NCI-H128 (cell line): Measurements from ENCODE around the gene TRNP1.
A peak's percentile ranks its signal among the peaks of the same experiment; 100 is the strongest.

Experiments
- DNase-seq: peaks from one replicate; lab custom pipeline; 2025; ENCODE audit not compliant: unreplicated experiment; lab: John Stamatoyannopoulos, UW

Gene TRNP1

DNA sequence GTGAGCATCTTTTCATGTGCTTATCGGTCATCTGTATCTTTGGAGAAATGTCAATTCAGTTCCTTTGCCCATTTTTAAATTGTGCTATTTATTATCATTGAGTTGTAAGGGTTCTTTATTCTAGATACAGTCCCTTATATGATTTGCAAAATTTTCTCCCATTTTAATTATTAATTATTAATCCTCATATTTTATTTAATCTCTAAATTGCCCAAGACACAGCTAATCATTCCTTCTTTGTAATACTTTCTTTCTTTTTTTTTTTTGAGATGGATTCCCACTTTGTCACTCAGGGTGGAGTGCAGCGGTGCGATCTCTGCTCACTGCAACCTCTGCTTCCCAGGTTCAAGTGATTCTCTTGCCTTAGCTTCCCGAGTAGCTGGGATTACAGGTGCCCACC lies 32.2 kb downstream of the TRNP1 start:
- no peak for DNase-seq

DNA sequence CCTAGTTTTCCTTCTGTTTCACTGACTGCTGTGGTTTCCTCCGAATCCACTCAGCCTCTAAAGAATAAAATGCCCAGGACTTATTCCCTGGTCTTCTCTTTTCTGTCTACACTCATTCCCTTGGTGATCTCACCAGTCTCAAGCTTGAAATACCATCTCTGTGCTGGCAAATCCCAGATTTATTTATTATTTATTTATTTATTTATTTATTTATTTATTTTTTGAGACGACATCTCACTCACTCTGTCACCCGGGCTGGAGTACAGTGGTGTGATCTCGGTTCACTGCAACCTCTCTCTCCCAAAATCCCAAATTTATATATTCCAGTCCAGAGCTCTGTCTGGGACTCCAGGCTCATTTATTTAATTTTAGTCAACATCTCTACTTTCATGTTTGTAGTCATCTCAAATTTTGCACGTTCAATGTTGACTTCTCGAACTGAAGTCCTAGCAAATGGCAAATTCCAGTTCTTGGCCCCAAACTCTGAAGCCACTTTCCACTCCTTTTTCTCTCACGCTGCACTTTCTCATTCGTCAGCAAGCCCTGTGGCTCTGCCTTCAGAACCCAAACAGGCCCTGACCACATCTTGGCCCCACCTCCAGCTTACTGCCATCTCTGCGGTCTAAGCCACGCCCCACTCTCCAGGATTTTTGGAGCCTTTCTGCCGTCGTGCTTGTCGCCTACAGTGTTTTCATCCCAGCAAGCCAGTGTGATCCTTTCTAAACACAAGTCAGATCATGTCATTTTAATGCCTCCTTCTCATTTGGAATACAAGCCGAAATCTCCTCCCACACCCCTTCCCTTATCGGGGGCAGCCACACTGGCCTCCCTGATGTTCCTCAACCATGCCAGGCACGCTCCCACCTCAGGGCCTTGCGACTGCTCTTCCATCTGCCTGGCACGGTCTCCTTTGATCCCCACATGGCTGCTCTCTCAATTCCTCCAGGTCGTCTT lies 33.4 kb downstream of the TRNP1 start:
- no peak for DNase-seq

GRCh38 chr1:27027575-27028250 lies 34.2 kb downstream of the TRNP1 start:
- no peak for DNase-seq

DNA sequence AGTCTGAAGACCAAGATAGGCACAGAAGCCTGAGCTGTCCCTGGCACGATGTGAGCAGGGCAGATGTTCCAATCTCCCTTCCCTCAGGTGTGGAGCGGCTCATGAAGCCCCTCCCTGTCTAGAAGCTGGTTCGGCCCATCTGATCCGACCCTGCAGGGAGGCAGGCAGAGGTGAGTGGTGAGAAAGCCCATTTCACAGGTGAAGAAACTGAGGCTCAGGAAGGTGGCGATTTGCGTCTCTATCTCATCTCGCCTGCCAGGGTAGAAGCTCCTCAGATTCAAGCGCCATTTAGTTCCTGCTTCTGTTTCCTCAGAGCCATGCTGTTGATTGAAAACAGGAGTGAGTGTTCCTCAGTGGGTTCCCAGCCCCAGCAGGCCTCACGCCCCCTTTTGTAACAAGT lies 36.0 kb downstream of the TRNP1 start:
- DNase-seq: no peak

- DNase-seq: no peak
Measured at GRCh38 chr1:27031235-27032118, 38.0 kb downstream of the TRNP1 start.

DNA sequence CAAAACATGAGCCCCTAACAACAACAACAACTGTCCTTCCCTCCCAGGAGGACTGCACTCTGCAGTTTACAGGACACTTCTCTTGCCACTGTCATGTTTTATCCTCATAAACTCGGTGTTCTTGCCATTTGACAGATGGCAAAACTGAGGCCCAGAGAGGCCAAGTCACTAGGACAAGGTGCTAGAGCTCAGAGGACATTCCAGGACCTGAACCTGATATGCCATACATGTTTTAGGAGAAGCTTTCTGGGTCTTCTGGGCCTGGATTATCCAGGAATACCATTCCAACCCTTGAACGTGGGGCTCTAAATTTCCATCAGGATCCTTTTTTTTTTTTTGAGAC lies 38.6 kb downstream of the TRNP1 start:
- DNase-seq: no peak

DNA sequence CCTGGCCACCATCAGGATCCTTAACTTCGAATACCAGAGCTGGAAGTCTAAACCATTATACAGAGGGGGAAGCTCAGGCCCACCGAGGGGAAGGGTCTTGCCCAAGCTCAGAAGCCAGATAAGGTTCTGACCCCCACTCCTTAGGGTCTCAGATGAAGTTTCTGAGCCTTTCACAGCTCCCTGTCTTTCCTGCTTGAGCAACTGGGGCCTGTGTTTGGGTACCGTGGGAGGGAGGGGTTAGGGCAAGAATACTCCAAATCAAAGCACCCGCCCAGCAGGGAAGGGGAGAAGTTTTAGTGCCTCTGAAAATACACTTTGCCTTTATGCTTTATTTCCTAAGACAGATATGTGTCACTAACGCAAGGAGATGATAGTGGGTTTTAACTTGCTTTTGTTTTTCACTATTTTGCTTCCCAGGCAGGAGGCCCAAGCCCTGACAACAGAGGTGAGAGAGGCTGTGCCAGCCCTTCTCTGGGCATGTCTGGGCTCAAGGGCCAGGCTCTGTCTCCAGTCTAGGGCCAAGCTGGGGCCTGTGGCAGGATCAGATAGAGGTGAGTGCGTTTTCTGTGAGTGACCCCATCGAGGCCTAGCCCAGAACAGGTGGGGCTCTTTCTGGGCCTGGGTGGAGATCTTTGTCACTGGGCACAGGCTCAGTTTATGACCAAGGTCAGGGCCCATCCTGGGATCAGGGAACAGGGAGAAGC lies 39.7 kb downstream of the TRNP1 start:
- DNase-seq: no peak

DNA sequence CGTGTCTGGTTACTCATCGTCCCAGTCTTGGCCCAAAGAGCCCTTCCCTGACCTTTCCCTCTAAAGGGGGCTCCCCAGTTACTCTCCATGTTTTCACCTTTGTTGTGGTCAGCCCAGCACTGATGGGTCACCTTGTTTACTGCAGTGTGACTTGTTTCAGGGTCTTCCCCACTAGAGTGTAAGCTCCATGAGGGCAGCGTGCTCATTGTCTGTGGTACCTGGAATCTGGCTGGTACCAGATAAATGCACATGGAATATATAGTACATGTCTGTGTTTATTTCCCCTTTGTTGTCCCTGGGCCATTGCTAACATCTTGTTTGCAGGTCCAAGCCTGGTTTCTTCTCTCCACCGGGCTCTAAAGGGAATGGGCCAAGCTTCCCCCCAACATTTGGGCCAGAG lies 41.9 kb downstream of the TRNP1 start:
- no peak for DNase-seq

DNA sequence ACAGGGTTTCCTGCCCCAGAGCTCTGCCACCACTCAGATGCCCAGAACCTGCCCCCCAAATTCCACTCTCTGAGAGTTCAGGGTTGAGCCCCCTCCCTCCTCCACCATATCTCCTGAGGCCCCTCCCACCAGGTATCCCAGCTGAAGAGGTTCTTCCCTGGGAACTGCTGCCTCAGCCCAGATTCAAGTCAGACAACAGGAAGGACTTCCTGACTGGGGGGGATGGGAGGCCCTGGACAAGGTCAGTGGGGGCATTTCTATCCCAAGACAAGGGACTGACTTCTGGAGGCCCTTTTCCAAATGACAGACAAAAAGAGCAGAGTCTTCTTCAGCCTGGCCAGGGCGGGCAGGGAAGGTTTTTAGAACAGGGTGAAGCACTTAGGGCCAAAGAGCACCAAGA lies 43.2 kb downstream of the TRNP1 start:
- no peak for DNase-seq

GRCh38 chr1:27037518-27037917 lies 44.0 kb downstream of the TRNP1 start:
- no peak for DNase-seq

GRCh38 chr1:27038020-27038419 lies 44.5 kb downstream of the TRNP1 start:
- DNase-seq: no peak

DNA sequence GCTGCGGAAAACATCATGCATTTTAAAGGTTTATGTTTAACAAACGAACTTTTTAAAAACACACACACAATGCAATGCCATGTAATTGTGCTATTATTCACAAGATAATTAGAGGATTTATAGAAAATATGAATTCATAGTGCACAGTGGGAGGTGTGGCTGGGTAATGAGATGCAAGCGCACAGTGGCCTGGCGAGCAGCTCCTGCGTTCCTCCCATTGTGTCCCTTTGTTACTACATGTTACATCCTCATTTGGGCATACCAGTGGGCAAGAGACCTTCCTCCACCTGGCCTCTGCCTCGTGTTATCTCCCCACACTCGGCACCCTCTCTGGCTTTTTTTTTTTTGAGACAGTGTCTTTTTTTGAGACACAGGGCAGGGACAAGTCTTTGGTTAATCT lies 49.2 kb downstream of the TRNP1 start:
- DNase-seq: no peak

DNA sequence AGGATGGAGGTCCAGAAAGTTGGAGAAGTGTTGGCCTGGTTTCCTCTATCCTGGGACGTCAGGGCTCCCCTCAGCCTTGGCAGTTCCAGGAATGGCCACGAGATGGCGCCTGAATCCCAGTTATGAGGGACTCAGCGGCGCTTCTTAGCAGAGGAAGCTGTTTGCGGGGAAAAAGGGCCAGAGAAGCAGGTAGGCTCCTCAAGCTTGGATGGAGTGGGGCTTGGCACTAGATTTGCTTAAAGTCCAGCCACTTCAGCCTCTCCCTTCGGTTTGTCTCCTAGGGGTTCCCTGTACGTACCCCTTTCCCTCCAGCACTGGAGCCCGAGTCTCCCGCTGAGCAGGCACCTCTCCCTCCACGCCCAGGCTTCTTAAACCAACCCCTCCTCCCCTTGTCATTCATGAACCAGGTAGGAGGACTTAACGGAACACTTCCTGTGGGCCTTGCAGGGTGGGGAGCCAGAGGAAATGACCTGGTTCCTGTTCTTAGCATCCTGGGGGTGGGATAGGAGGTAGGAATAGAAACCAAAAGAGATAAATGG lies 51.2 kb downstream of the TRNP1 start:
- peak; percentile 84 for DNase-seq

DNA sequence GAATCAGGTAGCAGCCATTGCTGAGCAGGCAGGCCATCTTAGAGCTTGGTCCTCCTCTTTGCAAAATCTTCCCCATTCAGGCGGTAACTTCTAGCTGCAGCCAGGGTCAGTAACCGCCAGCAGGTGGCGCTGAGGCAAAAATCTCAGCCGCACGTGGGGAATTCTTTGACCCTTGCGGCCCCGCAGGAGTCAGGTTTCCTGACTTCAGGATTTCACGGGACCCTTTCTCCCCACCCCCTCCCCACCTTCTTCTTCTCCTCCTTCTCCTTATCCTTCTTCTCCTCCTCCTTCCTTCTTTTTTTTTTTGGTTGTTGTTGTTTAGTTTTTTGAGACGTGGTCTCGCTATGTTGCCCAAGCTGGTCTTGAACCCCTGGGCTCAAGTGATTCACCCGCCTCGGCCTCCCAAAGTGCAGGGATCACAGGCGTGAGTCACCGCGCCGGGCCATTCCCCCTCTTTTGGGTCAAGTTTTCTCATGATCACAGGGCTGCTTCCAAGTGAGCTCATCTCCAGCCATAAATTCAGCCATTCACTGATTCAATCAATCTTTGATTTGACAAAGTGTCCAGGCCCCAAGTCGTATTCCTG lies 52.6 kb downstream of the TRNP1 start:
- peak; percentile 39 for DNase-seq

GRCh38 chr1:27047914-27048313 lies 54.4 kb downstream of the TRNP1 start:
- DNase-seq: no peak

DNA sequence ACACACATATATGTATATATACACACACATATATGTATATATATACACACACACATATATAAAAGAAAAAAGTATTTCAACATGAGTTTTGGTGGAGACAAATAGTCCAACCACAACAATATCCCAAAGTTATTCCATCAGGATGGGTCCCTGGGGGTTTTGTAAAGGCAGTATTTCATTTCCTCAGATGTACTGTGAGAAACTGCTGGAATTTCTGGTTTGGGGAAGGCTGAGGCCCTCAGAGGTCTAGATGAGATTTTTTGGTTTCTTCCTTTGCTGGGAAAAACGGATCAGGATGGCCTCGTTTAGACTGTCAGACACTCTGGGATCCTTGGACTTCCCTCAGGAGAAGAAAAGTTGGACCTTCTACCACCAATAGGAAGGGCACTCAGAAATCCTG lies 55.6 kb downstream of the TRNP1 start:
- no peak for DNase-seq

- no peak for DNase-seq
Measured at GRCh38 chr1:27049607-27050006, 56.1 kb downstream of the TRNP1 start.
